Muscle layer of colon (tissue), 2 donors: ENCODE results near the gene WFDC10A.
"Not testable (repeated sequence)": the region's sequence is repeated elsewhere in the genome, so short reads cannot be mapped to it uniquely, and the experiment has no call there.

Experiments
- H3K27ac ChIP-seq: one replicate; pipeline ENCODE4 v1.7.0; 2013; ENCODE audit warnings: low read depth, mild to moderate bottlenecking, low read length, moderate library complexity
- H3K27me3 ChIP-seq, 2 donors: one replicate each; pipeline ENCODE4 v1.7.0; 2013; ENCODE audit warnings: low read length in 2 of 2, mild to moderate bottlenecking in 2 of 2; ENCODE audit not compliant: insufficient read depth in 2 of 2, control insufficient read depth in 1 of 2
- H3K36me3 ChIP-seq: one replicate; pipeline ENCODE4 v1.7.0; 2013; ENCODE audit warnings: mild to moderate bottlenecking, low read length; ENCODE audit not compliant: insufficient read depth
- H3K4me1 ChIP-seq: one replicate; pipeline ENCODE4 v1.7.0; 2013; ENCODE audit warnings: mild to moderate bottlenecking, low read length; ENCODE audit not compliant: insufficient read depth
- H3K4me3 ChIP-seq, 2 donors: one replicate each; pipeline ENCODE4 v1.7.0; 2013; ENCODE audit warnings: low read length in 2 of 2, low read depth in 1 of 2, mild to moderate bottlenecking in 1 of 2, moderate library complexity in 1 of 2
- H3K9ac ChIP-seq: one replicate; pipeline ENCODE4 v1.7.0; 2013; ENCODE audit warnings: low read length
- H3K9me3 ChIP-seq: one replicate; pipeline ENCODE4 v1.7.0; 2013; ENCODE audit warnings: mild to moderate bottlenecking, low read length
- donor health status: abdominal sarcoma.
- donor health status: Adenocarcinoma of cecum.

WFDC10A gene

DNA sequence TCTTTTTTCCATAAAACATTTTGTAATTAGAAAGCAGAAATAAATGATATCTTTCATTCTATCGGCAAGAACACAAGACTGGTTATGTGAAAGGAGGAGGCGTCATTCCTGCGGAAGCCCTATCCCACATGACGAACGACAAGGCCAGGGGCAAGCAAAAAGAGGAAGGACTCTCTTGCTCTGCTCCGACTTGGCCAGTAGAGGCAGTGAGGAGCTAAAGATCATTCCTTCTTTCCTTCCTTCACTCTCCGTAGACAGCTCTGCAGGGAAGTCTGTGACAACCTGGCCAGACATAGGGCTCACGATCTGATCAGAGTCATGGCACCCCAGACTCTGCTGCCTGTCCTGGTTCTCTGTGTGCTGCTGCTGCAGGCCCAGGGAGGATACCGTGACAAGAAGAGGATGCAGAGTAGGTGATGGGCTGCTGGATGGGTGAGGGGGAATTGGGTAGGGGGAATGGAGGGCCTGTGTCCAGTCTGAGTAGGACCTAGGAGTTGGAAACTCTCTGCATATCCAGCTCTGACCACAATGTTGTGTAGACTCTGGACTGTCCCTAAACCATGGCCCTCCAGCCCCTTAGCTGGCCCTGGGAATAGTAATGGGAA, at the start of gene WFDC10A:
Gene WFDC10A, plus strand, starts transcription at position 244 of the 605 bp plus-strand sequence. Its CDS starts 75 bp downstream, at position 319.
- Histone ChIP-seq H3K9me3 (no peaks in the 10 kb centered on the region), H3K4me3 (no peak within 1 kb of the TSS), H3K9ac (no peak within 1 kb of the TSS), H3K27me3 (no peaks in the 10 kb centered on the region), H3K4me1 (no peaks in the 10 kb centered on the region), H3K36me3 (no peaks in the 10 kb centered on the region), H3K27ac (no peak within 1 kb of the TSS)

DNA sequence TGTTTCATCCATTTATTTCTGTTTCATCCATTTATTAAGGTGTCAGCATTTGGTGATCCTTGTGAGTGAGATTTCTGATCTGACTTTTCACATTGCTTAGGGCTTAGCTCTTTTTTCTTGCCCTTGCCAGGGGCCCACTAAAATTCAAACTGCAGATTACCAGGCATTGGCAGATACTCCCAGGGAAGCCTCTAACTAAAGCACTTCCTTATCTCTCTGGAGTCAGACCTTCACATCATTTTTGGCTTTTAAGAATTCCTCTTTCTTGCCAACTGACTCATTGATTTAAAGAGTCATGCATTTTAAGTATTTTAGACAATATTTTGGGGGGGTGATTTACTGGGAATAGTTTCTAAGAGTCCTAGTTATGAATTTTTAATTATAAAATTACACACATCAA, 47.8 kb upstream of the WFDC10A start:
- Histone ChIP-seq H3K4me1 (no peaks in the 10 kb centered on the region), H3K27me3 (no peaks in the 10 kb centered on the region), H3K9ac (no peak overlapping the region), H3K4me3 (no peak overlapping the region), H3K27ac (no peak overlapping the region), H3K36me3 (no peaks in the 10 kb centered on the region), H3K9me3 (no peaks in the 10 kb centered on the region)

DNA sequence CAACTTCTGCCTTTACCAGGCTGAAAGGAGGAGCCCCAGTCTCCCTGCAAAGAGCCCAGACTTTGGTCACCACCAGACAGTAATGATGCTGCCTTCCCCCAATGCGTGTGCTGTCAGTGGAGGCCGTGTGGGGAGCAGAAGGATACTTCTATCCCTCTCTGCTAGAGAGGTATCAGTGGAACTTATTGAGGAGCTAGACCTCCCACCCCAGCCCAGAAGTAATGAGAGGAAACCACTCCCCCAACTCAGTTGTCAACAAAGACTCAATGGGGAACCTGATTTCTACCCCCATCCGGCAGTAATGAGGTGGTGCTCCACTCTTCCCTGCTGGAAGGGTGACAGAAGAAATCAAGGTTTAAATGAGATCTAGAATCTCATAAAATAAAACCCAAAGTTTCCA, 46.0 kb upstream of the WFDC10A start:
- Histone ChIP-seq H3K4me3 (no peak overlapping the region), H3K9me3 (no peaks in the 10 kb centered on the region), H3K27me3 (no peaks in the 10 kb centered on the region), H3K9ac (no peak overlapping the region), H3K36me3 (no peaks in the 10 kb centered on the region), H3K27ac (no peak overlapping the region), H3K4me1 (no peaks in the 10 kb centered on the region)

DNA sequence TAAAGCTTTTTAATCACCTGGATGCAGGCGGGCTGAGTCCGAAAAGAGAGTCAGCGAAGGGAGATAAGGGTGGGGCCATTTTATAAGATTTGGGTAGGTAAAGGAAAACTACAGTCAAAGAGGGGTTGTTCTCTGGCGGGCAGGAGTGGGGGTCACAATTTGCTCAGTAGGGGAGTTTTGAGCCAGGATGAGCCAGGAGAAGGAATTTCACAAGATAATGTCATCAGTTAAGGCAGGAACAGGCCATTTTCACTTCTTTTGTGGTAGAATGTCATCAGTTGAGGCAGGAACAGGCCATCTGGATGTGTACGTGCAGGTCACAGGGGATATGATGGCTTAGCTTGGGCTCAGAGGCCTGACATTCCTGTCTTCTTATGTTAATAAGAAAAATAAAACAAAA, 45.2 kb upstream of the WFDC10A start:
- not testable (repeated sequence) for H3K27me3 ChIP-seq, H3K27ac ChIP-seq, H3K9me3 ChIP-seq, H3K4me1 ChIP-seq, H3K4me3 ChIP-seq, H3K9ac ChIP-seq, H3K36me3 ChIP-seq

DNA sequence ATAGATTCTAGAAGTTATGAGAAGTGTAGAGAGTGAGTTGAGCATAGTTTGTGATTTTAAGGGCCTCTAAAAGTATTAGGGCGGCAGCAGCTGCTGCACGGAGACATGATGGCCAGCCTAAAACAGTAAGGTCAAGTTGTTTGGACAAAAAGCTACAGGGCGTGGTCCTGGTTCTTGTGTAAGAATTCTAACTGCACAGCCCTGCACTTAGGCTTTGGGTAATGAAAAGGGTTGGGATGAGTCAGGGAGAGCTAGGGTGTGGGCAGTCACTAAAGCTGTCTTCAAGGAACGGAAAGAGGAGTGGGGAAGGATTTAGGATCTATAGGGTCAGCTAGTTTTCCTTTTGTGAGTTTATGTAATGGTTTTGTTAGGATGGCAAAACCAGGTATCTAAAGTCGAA, 43.6 kb upstream of the WFDC10A start:
- not testable (repeated sequence) for H3K27ac ChIP-seq, H3K27me3 ChIP-seq, H3K9ac ChIP-seq, H3K4me1 ChIP-seq, H3K9me3 ChIP-seq, H3K36me3 ChIP-seq, H3K4me3 ChIP-seq

DNA sequence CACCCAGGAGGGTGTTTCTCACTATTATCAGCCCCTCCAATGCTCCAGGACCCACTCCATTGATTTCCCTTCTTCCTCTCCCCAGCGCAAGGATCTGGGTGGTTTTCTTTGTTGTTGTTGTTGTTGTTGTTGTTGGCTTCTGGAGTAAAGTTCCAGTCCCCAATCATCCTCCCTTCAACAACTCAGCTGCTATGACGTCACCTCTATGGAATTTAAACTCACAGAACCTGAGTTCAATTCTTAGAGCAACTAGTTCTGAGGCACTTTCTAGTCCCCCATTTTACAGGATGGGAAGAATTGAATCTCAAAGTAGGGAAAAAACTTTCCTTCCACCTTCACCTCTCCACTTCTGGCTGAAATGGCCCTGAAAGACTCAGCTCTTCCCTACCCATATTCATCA, 40.7 kb upstream of the WFDC10A start:
- H3K4me3 ChIP-seq = no peak overlapping the region
- H3K9ac ChIP-seq = no peak overlapping the region

DNA sequence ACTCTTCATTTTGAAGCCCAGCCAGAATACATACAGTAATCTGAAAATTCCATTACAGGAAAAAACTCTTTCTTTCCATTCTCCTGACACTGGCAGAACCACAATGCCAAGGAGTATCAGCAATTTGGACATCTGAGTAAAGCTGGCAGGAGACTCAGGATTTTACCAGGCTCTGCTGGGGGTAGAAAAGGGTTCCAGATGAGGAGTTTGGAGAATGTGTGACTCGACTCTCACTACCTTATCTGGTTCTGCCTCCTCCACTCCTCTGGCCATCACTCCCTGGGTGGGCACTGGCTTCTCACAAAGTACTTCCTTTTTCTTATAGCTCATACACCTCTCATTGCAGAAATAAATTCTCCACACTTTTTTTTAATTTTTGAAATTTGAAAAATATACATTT, 39.8 kb upstream of the WFDC10A start:
- Histone ChIP-seq H3K9me3 (no peaks in the 10 kb centered on the region), H3K27me3 (no peaks in the 10 kb centered on the region), H3K36me3 (no peaks in the 10 kb centered on the region), H3K4me3 (no peak overlapping the region), H3K9ac (no peak overlapping the region), H3K4me1 (no peaks in the 10 kb centered on the region), H3K27ac (no peak overlapping the region)

More for the DNA sequence above, 40.7 kb upstream of the WFDC10A start:
- no peaks in the 10 kb centered on the region for H3K27me3 ChIP-seq
- H3K36me3 ChIP-seq = no peaks in the 10 kb centered on the region
- no peaks in the 10 kb centered on the region for H3K4me1 ChIP-seq
- no peak overlapping the region for H3K27ac ChIP-seq
- no peaks in the 10 kb centered on the region for H3K9me3 ChIP-seq

DNA sequence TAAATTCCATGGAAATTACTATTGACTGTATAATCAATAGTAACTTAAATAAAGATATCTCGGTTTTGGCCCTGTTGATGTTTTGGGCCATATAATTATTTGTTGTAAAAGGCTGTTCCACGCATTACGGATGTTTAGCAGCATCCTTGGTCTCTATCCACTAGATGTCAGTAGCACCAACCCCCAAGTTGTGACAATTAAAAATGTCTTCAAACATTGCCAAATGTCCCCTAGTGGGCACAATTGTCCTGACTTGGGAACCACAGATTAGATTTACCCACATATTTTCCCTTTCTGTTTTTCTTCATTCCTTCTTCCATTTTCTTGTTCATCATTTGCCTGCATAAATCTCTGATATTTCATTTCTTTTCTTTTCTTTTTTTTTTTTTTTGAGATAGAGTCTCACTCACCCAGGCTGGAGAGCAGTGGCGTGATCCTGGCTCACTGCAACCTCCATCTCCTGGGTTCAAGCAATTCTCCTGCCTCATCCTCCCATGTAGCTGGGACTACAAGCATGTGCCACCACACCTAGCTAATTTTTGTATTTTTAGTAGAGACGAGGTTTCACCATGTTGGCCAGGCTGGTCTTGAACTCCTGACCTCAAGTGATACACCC, 36.9 kb upstream of the WFDC10A start:
- H3K9me3 ChIP-seq = no peaks in the 10 kb centered on the region
- no peaks in the 10 kb centered on the region for H3K27me3 ChIP-seq
- no peaks in the 10 kb centered on the region for H3K36me3 ChIP-seq
- H3K27ac ChIP-seq = no peak overlapping the region
- no peak overlapping the region for H3K9ac ChIP-seq
- no peaks in the 10 kb centered on the region for H3K4me1 ChIP-seq
- H3K4me3 ChIP-seq = no peak overlapping the region

DNA sequence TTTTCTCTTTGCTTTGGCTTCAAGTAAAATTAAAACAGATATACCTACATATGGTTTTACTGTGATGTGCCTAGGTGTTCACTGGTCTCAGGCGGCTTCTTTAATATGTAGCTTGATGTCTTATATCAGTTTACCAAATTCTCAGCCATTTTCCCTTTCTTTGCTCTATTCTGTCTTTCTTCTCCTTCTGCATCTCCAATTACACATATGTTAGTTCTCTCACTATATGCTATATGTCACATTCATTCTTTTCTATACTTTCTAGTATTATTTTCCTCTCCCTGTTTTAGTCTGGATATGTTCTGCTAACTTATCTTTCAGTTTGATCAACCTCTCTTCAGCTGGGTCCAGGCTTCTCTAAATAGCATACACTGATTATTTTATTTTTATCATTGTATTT, 36.0 kb upstream of the WFDC10A start:
- Histone ChIP-seq H3K27ac (no peak overlapping the region), H3K4me3 (no peak overlapping the region), H3K9ac (no peak overlapping the region), H3K36me3 (no peaks in the 10 kb centered on the region), H3K4me1 (no peaks in the 10 kb centered on the region), H3K9me3 (no peaks in the 10 kb centered on the region), H3K27me3 (no peaks in the 10 kb centered on the region)

DNA sequence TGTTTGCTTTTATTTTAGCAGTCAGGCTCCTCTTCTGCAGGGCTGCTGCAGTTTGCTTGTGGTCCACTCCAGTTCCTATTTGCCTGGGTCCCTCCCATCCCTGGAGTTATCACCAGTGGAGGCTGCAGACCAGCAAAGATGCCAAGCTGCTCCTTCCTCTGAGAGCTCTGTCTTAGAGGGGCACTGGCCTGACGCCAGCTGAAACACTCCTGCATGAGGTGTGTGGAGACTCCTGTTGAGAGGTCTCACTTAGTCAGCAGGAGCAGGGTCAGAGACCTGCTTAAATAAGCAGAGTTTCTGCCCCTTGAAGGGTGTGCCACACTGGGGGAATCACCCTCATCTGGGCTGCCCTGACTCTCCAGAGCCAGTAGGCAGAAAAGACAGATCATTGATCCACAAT, 34.3 kb upstream of the WFDC10A start:
- Histone ChIP-seq H3K9me3 (no peaks in the 10 kb centered on the region), H3K27ac (no peak overlapping the region), H3K27me3 (no peaks in the 10 kb centered on the region)

DNA sequence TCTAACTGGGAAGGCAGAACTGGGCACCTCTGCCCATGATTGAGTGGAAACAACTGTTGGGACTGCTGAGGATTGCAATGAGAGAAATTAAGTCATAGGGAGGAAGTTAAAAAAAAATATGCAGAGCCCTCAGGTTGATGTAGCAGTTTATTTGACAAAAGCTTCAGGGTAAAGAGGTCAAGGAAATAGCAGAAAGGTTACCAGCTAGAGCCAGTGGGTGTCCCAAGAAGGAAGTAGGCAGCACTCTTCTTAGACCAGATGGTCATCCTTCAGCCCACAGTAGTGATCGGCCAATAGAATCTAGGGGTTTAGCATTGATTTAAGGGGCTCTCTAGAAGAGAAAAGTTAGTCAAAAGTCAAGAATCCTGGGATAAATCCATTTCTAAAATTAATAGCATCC, 21.7 kb upstream of the WFDC10A start:
- Histone ChIP-seq H3K9me3 (peaks cover 4% of the 10 kb centered on the region), H3K36me3 (no peaks in the 10 kb centered on the region)

More for the DNA sequence above, 34.3 kb upstream of the WFDC10A start:
- no peaks in the 10 kb centered on the region for H3K36me3 ChIP-seq
- no peak overlapping the region for H3K9ac ChIP-seq
- no peaks in the 10 kb centered on the region for H3K4me1 ChIP-seq
- no peak overlapping the region for H3K4me3 ChIP-seq

DNA sequence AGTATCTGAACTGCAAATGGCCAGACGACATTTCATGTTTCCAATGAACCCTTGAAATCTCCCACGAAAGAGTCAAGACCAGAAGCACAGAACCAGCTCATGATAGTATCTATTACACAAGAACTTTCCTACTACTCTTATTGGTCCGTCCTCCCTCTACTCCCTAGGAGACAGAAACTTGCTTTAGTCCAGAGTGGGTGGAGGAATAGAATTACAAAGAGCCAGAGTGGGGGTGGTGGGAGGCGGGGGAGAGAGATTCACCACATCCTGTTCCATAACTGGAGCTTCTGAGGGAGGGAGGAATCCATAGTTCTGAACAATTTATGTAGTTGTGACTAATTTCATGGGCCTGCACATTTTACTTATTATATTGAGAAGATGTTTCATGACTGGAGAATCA, 18.5 kb upstream of the WFDC10A start:
- H3K27ac ChIP-seq = no peak overlapping the region
- H3K4me3 ChIP-seq = no peak overlapping the region
- no peaks in the 10 kb centered on the region for H3K4me1 ChIP-seq
- H3K9me3 ChIP-seq = peaks cover 4% of the 10 kb centered on the region
- no peaks in the 10 kb centered on the region for H3K27me3 ChIP-seq
- no peaks in the 10 kb centered on the region for H3K36me3 ChIP-seq
- no peak overlapping the region for H3K9ac ChIP-seq

More for the DNA sequence above, 21.7 kb upstream of the WFDC10A start:
- H3K27me3 ChIP-seq = no peaks in the 10 kb centered on the region
- no peaks in the 10 kb centered on the region for H3K4me1 ChIP-seq
- no peak overlapping the region for H3K4me3 ChIP-seq
- H3K9ac ChIP-seq = no peak overlapping the region
- no peak overlapping the region for H3K27ac ChIP-seq
